ENCODE data around the gene LHCGR.

Gene LHCGR

GRCh38 chr2:48728295-48728694 is 27.2 kb downstream of the LHCGR start:
- no peak overlapping the region for H3K27ac ChIP-seq (ENCODE audit: insufficient read depth in 1 of 2, low read depth in 1 of 2, low read length in 2 of 2, poor library complexity in 1 of 2, severe bottlenecking in 2 of 2)
- no peaks in the 10 kb centered on the region for H3K36me3 ChIP-seq (ENCODE audit: control insufficient read depth in 4 of 4, insufficient read depth in 4 of 4, low read length in 3 of 4)
- 94% methylated on average over 2 of the region's 2 CpGs for WGBS (ENCODE audit: insufficient coverage)
- no peaks in the 10 kb centered on the region for H3K9me3 ChIP-seq (ENCODE audit: control extremely low read depth in 1 of 5, control insufficient read depth in 4 of 5, insufficient read depth in 2 of 5, low read depth in 1 of 5, low read length in 4 of 5)
- ChIA-PET POLR2A (no interaction called here), CTCF (interaction anchor here (1.3 kb wide), 1 partner anchor 19 kb away, joined by 4 read pairs; no protein-coding TSS in a partner anchor)
- no peak for DNase-seq
- no peaks in the 10 kb centered on the region for H3K4me1 ChIP-seq (ENCODE audit: control extremely low read depth in 1 of 4, control insufficient read depth in 4 of 4, insufficient read depth in 4 of 4, low read length in 3 of 4)
- no peak overlapping the region for H3K4me3 ChIP-seq (ENCODE audit: control insufficient read depth in 1 of 7, extremely low read depth in 1 of 7, insufficient read depth in 4 of 7, low read depth in 2 of 7, low read length in 6 of 7)
- peaks cover 0 to 5% (median 0%) of the 10 kb centered on the region in 5 experiments for H3K27me3 ChIP-seq (replicated peaks in 2 of 5; ENCODE audit: control insufficient read depth in 4 of 5, insufficient read depth in 5 of 5, low read length in 4 of 5)

- Histone ChIP-seq H3K36me3 (ENCODE audit: control insufficient read depth in 4 of 4, insufficient read depth in 4 of 4, low read length in 3 of 4) (no peaks in the 10 kb centered on the region), H3K4me3 (ENCODE audit: control insufficient read depth in 1 of 7, extremely low read depth in 1 of 7, insufficient read depth in 4 of 7, low read depth in 2 of 7, low read length in 6 of 7) (no peak overlapping the region), H3K9me3 (ENCODE audit: control extremely low read depth in 1 of 5, control insufficient read depth in 4 of 5, insufficient read depth in 2 of 5, low read depth in 1 of 5, low read length in 4 of 5) (no peaks in the 10 kb centered on the region), H3K27ac (ENCODE audit: insufficient read depth in 1 of 2, low read depth in 1 of 2, low read length in 2 of 2, poor library complexity in 1 of 2, severe bottlenecking in 2 of 2) (no peak overlapping the region), H3K27me3 (replicated peaks in 2 of 5; ENCODE audit: control insufficient read depth in 4 of 5, insufficient read depth in 5 of 5, low read length in 4 of 5) (peaks cover 0 to 3% (median 0%) of the 10 kb centered on the region in 5 experiments), H3K4me1 (ENCODE audit: control extremely low read depth in 1 of 4, control insufficient read depth in 4 of 4, insufficient read depth in 4 of 4, low read length in 3 of 4) (no peaks in the 10 kb centered on the region)
- ChIA-PET CTCF (interaction anchor here (1.3 kb wide), 1 partner anchor 18 kb away, joined by 4 read pairs; no protein-coding TSS in a partner anchor), POLR2A (no interaction called here)
- peak in 2 of 3 donors; percentile 35 to 38 for DNase-seq
- WGBS (ENCODE audit: insufficient coverage), result 100% methylated on average over 1 of the region's 2 CpGs
These were observed 28.0 kb downstream of the LHCGR start for GRCh38 chr2:48727560-48727959.

GRCh38 chr2:48725696-48726494 is 29.6 kb downstream of the LHCGR start:
- POLR2A ChIA-PET, result no interaction called here
- H3K4me1 ChIP-seq (ENCODE audit: control extremely low read depth in 1 of 4, control insufficient read depth in 4 of 4, insufficient read depth in 4 of 4, low read length in 3 of 4), result no peaks in the 10 kb centered on the region
- H3K27ac ChIP-seq (ENCODE audit: insufficient read depth in 1 of 2, low read depth in 1 of 2, low read length in 2 of 2, poor library complexity in 1 of 2, severe bottlenecking in 2 of 2), result no peak overlapping the region
- no peaks in the 10 kb centered on the region for H3K9me3 ChIP-seq (ENCODE audit: control extremely low read depth in 1 of 5, control insufficient read depth in 4 of 5, insufficient read depth in 2 of 5, low read depth in 1 of 5, low read length in 4 of 5)
- peaks cover 0 to 3% (median 0%) of the 10 kb centered on the region in 5 experiments for H3K27me3 ChIP-seq (replicated peaks in 2 of 5; ENCODE audit: control insufficient read depth in 4 of 5, insufficient read depth in 5 of 5, low read length in 4 of 5)
- H3K4me3 ChIP-seq (ENCODE audit: control insufficient read depth in 1 of 7, extremely low read depth in 1 of 7, insufficient read depth in 4 of 7, low read depth in 2 of 7, low read length in 6 of 7), result no peak overlapping the region
- H3K36me3 ChIP-seq (ENCODE audit: control insufficient read depth in 4 of 4, insufficient read depth in 4 of 4, low read length in 3 of 4), result no peaks in the 10 kb centered on the region
- DNase-seq, result peak in 2 of 3 donors; percentile 6 to 22
- CTCF ChIA-PET, result no interaction called here
- WGBS (ENCODE audit: insufficient coverage), result 88% methylated on average over 5 of the region's 7 CpGs

GRCh38 chr2:48724278-48724677 is 31.2 kb downstream of the LHCGR start:
- CTCF ChIA-PET, result no interaction called here

GRCh38 chr2:48723129-48723528 is 32.4 kb downstream of the LHCGR start:
- DNase-seq, result no peak
- CTCF ChIA-PET, result no interaction called here
- POLR2A ChIA-PET, result no interaction called here
- Histone ChIP-seq H3K4me3 (ENCODE audit: control insufficient read depth in 1 of 7, extremely low read depth in 1 of 7, insufficient read depth in 4 of 7, low read depth in 2 of 7, low read length in 6 of 7) (no peak overlapping the region), H3K4me1 (ENCODE audit: control extremely low read depth in 1 of 4, control insufficient read depth in 4 of 4, insufficient read depth in 4 of 4, low read length in 3 of 4) (no peaks in the 10 kb centered on the region), H3K36me3 (ENCODE audit: control insufficient read depth in 4 of 4, insufficient read depth in 4 of 4, low read length in 3 of 4) (no peaks in the 10 kb centered on the region), H3K27me3 (replicated peaks in 2 of 5; ENCODE audit: control insufficient read depth in 4 of 5, insufficient read depth in 5 of 5, low read length in 4 of 5) (peaks cover 0 to 4% (median 0%) of the 10 kb centered on the region in 5 experiments), H3K9me3 (ENCODE audit: control extremely low read depth in 1 of 5, control insufficient read depth in 4 of 5, insufficient read depth in 2 of 5, low read depth in 1 of 5, low read length in 4 of 5) (no peaks in the 10 kb centered on the region), H3K27ac (ENCODE audit: insufficient read depth in 1 of 2, low read depth in 1 of 2, low read length in 2 of 2, poor library complexity in 1 of 2, severe bottlenecking in 2 of 2) (no peak overlapping the region)

More at GRCh38 chr2:48724278-48724677, 31.2 kb downstream of the LHCGR start:
- peaks cover 0 to 3% (median 0%) of the 10 kb centered on the region in 5 experiments for H3K27me3 ChIP-seq (replicated peaks in 2 of 5; ENCODE audit: control insufficient read depth in 4 of 5, insufficient read depth in 5 of 5, low read length in 4 of 5)
- H3K27ac ChIP-seq (ENCODE audit: insufficient read depth in 1 of 2, low read depth in 1 of 2, low read length in 2 of 2, poor library complexity in 1 of 2, severe bottlenecking in 2 of 2), result no peak overlapping the region
- no peak overlapping the region for H3K4me3 ChIP-seq (ENCODE audit: control insufficient read depth in 1 of 7, extremely low read depth in 1 of 7, insufficient read depth in 4 of 7, low read depth in 2 of 7, low read length in 6 of 7)
- H3K36me3 ChIP-seq (ENCODE audit: control insufficient read depth in 4 of 4, insufficient read depth in 4 of 4, low read length in 3 of 4), result no peaks in the 10 kb centered on the region
- H3K4me1 ChIP-seq (ENCODE audit: control extremely low read depth in 1 of 4, control insufficient read depth in 4 of 4, insufficient read depth in 4 of 4, low read length in 3 of 4), result no peaks in the 10 kb centered on the region
- no peak for DNase-seq
- no peaks in the 10 kb centered on the region for H3K9me3 ChIP-seq (ENCODE audit: control extremely low read depth in 1 of 5, control insufficient read depth in 4 of 5, insufficient read depth in 2 of 5, low read depth in 1 of 5, low read length in 4 of 5)
- 100% methylated on average over 1 of the region's 2 CpGs for WGBS (ENCODE audit: insufficient coverage)
- POLR2A ChIA-PET, result no interaction called here

- Histone ChIP-seq H3K9me3 (ENCODE audit: control extremely low read depth in 1 of 5, control insufficient read depth in 4 of 5, insufficient read depth in 2 of 5, low read depth in 1 of 5, low read length in 4 of 5) (no peaks in the 10 kb centered on the region), H3K36me3 (ENCODE audit: control insufficient read depth in 4 of 4, insufficient read depth in 4 of 4, low read length in 3 of 4) (no peaks in the 10 kb centered on the region), H3K27me3 (replicated peaks in 2 of 5; ENCODE audit: control insufficient read depth in 4 of 5, insufficient read depth in 5 of 5, low read length in 4 of 5) (peaks cover 0 to 4% (median 0%) of the 10 kb centered on the region in 5 experiments), H3K27ac (ENCODE audit: insufficient read depth in 1 of 2, low read depth in 1 of 2, low read length in 2 of 2, poor library complexity in 1 of 2, severe bottlenecking in 2 of 2) (no peak overlapping the region), H3K4me1 (ENCODE audit: control extremely low read depth in 1 of 4, control insufficient read depth in 4 of 4, insufficient read depth in 4 of 4, low read length in 3 of 4) (no peaks in the 10 kb centered on the region), H3K4me3 (ENCODE audit: control insufficient read depth in 1 of 7, extremely low read depth in 1 of 7, insufficient read depth in 4 of 7, low read depth in 2 of 7, low read length in 6 of 7) (no peak overlapping the region)
- CTCF ChIA-PET, result no interaction called here
- 100% methylated on average over 1 of the region's 1 CpG for WGBS (ENCODE audit: insufficient coverage)
- no peak for DNase-seq
- POLR2A ChIA-PET, result no interaction called here
These were observed 33.1 kb downstream of the LHCGR start for GRCh38 chr2:48722391-48722790.

GRCh38 chr2:48721158-48721557 is 34.4 kb downstream of the LHCGR start:
- ChIA-PET CTCF (no interaction called here), POLR2A (interaction anchor here (0.6 kb wide), 1 partner anchor 1143 kb away, joined by 3 read pairs; no protein-coding TSS in a partner anchor)
- WGBS (ENCODE audit: insufficient coverage), result 92% methylated on average over 2 of the region's 2 CpGs

More at GRCh38 chr2:48721158-48721557, 34.4 kb downstream of the LHCGR start:
- Histone ChIP-seq H3K36me3 (ENCODE audit: control insufficient read depth in 4 of 4, insufficient read depth in 4 of 4, low read length in 3 of 4) (no peaks in the 10 kb centered on the region), H3K9me3 (ENCODE audit: control extremely low read depth in 1 of 5, control insufficient read depth in 4 of 5, insufficient read depth in 2 of 5, low read depth in 1 of 5, low read length in 4 of 5) (no peaks in the 10 kb centered on the region), H3K4me3 (ENCODE audit: control insufficient read depth in 1 of 7, extremely low read depth in 1 of 7, insufficient read depth in 4 of 7, low read depth in 2 of 7, low read length in 6 of 7) (no peak overlapping the region), H3K27ac (ENCODE audit: insufficient read depth in 1 of 2, low read depth in 1 of 2, low read length in 2 of 2, poor library complexity in 1 of 2, severe bottlenecking in 2 of 2) (no peak overlapping the region), H3K4me1 (ENCODE audit: control extremely low read depth in 1 of 4, control insufficient read depth in 4 of 4, insufficient read depth in 4 of 4, low read length in 3 of 4) (no peaks in the 10 kb centered on the region), H3K27me3 (replicated peaks in 2 of 5; ENCODE audit: control insufficient read depth in 4 of 5, insufficient read depth in 5 of 5, low read length in 4 of 5) (peaks cover 0 to 4% (median 0%) of the 10 kb centered on the region in 5 experiments)
- DNase-seq, result no peak

Data from common myeloid progenitor, CD34-positive (primary cell).